Hypothalamus (tissue), 51 donors: ENCODE measurements around the gene NPSR1.
"Not testable (repeated sequence)": the region's sequence is repeated elsewhere in the genome, so short reads cannot be mapped to it uniquely, and the experiment has no call there.

Source experiments
- DNase-seq, 51 donors: peaks; one replicate each; lab custom pipeline; 2025; lab: John Stamatoyannopoulos, UW

The NPSR1 gene, protein sequence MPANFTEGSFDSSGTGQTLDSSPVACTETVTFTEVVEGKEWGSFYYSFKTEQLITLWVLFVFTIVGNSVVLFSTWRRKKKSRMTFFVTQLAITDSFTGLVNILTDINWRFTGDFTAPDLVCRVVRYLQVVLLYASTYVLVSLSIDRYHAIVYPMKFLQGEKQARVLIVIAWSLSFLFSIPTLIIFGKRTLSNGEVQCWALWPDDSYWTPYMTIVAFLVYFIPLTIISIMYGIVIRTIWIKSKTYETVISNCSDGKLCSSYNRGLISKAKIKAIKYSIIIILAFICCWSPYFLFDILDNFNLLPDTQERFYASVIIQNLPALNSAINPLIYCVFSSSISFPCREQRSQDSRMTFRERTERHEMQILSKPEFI

DNA sequence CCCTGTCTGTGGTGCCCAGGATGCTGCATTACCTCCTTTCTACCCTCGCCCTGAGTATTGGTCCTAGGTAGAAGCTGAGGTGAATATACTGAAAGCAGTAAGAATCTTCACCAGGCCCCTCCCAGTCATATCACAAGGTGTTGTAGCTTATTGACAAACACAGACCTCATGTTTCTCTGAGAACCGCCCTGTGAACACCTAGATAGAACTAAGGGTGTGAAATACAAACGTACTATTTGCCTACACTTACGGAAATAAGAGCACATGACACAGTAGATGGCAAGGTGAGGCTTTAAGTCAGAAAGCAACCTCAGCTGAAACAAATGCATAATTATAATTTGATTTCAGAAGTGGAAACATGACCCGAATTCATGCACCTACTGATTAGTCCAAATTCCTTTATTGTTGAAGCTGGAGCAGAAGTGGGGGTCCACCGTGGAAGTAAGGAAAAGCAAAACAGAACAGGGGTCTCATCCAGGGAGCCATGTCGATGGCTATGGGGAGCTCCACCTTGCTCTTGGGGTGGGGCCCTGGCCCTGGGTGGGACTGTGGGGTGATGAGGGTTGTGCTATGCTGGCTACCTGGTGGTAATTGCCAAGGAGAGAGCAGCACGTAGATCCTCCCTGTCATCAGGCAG is at the start of gene NPSR1:
Gene NPSR1, plus strand, starts transcription at position 587 of the 637 bp plus-strand sequence. CDS start 195 bp downstream, outside the sequence.
- DNase-seq: no peak

DNA sequence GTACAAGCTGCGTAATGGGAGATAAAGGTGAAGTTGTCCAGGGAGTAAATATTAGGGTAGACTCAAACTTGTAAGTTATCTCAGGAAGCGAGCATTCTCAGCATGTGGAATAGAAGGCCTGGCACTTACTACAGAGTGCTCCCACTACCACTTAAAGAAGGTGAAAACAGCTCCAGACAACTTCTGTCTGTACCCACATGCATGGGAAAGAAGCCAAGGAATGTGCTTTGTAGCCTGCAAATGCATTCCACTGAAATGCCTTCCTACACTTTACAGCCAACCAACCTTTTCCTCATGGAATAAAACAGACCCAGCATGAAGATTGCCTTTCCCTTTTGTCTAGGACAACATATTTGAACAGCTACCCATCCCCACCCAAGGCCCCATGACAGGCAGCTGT is 45.4 kb upstream of the NPSR1 start:
- no peak for DNase-seq

DNA sequence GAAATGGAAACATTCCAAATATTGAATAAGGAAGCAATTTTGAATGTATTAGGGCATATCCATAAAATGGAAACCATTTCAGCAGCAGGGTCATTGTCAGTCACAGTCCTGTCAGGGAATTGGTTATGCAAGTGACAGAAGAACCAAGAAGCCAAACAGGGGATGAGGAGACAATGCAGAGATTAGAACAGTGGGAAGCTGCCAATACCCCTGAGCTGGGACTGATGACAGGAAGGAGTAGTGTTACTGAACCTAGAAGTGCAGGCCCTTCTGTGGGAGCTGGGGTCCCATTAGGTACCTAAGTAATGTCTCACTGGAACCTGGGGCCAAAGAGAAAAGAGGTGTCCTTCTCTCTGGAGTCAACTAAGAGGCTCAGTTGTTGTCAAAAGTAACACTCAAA is 37.6 kb upstream of the NPSR1 start:
- no peak for DNase-seq

DNA sequence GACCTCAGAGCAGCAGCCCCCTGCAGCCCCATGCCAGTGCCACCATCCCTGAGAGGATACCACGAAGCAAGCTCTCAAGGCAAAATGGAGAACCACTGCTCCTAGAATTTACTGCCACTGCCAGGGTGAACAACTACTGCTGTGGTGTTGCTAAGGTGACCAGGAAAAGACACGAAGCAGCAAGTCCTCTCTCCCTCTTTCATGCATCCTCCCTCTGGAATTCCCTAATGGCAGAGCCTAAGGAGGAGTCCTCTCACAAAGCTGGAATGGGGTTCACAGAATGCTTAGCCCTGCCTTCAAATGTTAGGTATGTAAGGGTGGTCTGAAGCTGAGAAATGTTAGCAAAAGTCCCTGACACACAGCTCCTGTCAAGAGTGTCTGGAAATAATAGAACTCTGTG is 35.8 kb upstream of the NPSR1 start:
- DNase-seq: no peak

DNA sequence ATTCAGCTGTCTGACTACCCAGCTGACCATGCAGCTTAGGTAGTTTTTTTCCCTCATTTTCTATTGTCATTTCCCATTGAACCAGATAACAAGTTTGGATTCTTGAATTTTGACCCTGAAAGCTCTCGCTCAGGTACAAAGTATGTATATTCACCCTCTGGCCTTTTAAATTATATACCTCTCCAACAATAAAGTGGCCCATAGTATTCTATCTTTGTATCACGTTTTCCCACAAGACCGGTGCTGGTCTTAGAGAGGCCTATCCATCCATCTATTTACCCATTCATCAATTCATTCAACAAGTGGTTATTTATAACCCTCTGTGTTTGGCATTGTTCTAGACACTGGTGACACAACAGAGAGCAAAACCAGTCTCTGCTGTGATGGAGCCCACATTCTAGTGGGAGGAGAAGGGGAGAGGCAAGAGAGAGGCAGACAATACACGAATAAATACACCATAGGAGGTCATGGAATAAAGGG is 35.2 kb upstream of the NPSR1 start:
- DNase-seq: no peak

DNA sequence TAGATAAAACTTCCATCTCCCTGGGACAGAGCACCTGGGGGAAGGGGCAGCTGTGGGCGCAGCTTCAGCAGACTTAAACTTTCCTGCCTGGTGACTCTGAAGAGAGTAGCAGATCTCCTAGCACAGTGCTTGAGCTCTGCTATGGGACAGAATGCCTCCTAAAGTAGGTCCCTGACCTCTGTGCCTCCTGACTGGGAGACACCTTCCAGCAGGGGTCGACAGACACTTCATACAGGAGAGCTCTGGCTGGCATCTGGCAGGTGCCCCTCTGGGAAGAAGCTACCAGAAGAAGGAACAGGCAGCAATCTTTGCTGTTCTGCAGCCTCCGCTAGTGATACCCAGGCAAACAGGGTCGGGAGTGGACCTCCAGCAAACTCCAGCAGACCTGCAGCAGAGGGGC is 29.4 kb upstream of the NPSR1 start:
- not testable (repeated sequence) for DNase-seq

DNA sequence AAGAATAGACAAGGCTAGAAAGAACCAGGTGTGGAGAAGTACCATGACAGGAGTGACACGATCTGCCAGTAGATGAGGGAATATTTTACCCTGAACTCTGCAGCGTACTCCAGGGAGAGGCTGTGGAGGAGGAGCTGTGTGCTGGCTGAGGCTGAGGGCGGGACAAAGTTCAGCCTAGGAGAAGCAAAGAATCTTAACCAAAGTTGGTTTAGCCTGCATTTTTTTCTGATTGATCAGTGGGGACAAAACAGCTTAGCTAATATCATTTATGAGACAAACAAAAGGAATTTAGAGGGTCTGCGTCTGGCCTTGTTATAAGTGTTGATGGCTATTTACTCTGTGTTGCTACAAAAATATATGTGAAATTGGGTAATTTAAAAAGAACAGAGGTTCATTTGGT is 5.2 kb upstream of the NPSR1 start:
- DNase-seq: no peak

DNA sequence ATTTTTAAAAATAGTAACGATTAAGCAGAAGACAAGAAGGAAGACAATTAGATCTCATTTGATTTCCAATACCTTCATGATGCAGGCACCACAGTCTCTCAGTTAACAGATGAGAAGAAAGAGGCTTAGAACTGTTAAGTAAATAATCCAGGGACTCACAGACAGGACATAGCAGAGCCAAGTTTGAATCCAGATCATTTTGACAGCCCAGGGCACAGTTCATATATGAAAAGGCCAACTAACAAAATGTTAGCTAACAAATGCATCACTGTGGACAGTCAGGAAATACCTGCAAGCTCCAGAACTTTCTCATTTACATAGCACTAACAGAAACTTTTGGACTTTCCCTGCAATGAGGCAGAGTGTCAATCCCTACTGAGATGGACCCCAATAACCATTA is 4.2 kb upstream of the NPSR1 start:
- no peak for DNase-seq

DNA sequence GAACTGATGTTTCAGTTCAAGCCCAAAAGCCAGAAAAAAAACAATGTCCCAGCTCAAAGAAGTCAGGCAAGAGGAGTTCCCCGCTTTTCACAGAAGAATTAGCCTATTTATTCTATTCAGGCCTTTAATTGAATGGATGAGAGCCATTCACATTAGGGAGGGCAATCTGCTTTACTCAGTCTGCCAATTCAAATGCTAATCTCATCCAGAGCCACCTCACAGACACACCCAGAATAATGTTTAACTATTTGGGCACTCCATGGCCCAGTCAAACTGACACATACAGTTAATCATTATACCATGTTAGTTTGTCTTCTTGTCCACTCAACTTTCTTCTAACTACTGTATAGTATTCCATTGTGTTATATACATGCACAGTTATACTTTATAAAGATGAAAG is 2.6 kb upstream of the NPSR1 start:
- DNase-seq: no peak

DNA sequence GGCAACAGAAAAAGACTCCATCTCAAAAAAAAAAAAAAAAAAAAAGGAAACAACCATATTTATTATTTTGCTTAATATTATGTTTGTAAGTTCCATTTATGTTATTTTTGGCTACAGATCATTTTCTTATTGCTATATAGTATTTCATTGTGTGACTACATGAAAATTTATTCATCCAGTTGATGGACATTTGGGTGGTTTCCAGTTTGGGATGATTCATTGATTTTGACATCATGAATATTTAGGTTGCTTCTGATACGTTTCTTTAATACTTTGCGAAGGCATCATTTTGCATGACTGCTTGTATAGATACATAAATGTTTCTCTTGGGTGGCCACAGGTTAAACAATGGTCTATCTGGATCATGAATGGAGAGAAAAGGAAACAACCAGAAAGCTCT is 2.0 kb upstream of the NPSR1 start:
- no peak for DNase-seq

DNA sequence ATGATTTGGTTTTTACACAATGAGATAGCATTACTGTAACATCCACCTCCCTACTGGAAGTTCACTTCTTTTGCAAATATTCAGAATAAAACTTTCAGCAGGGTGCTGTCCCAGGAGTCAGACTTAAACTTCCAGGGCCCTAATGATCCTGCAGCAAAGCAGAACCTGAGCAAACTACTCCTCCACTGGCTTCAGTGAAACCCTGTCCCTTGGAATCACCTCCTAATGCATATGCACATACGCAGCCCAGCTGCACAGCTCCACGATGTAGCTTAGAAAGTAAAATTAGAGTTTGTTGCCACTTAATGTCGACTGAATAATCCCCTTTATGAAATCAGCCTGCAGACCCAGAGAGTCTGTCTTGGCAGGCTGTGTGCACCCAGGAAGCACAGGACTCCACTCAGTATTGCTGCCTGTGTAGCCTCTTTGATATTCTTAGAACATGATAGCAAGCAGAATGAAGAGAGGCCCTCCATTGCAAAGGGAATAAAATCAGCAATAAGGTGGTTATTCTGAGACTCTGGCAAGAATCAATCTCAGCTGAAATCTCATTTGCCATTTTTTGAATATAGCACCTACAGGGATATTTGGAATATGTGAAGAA is 1.6 kb downstream of the NPSR1 start:
- peak in 1 of 51 donors; percentile 0 for DNase-seq

DNA sequence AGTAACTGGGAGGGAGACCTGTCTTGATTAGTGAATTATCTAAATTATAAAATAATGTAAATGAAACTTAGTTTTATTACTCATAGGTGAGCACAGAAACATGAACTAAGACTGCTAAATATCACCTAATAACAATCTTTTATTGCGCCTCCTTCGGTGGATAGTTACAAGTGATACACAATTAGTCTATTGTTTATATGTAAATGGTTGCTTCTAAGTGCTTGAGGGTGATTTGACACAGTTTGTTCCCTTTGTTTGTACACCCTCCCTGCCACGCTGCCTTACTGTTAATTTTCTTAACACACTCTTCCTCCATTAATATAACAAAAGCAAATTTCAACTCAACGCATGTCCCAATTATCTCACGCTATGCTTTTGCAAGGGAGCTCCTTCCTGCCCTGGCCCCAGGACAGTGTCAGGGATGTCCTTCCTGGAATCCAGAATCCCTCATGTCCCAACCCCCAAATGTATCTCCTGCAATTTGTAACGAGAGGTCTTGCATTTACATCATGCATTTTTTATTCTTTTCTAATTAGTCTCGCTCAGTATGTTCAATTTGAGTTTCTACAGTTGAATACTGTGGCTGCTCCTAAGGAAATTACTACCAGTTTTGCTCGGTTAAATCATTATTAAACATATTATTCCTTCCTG is 4.2 kb downstream of the NPSR1 start:
- no peak for DNase-seq

DNA sequence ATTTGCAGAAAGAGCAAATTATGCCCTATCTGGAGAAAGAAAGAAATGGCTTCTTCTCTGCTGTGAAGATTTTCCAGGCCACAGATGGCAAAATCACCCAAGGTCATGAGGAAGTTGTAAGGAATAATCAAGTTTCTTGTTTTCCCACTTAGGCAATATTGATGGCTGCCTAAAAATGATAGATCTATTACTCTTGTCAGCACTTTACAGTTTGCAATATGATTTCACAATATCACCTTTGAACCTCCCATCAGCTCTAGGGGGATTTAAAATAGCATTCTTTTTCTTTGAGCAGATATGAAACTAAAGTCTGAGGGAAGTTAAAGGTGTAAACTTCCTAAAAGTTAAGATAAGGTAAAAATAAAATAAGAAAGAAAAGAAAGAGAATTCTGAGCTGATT is 6.7 kb downstream of the NPSR1 start:
- no peak for DNase-seq

DNA sequence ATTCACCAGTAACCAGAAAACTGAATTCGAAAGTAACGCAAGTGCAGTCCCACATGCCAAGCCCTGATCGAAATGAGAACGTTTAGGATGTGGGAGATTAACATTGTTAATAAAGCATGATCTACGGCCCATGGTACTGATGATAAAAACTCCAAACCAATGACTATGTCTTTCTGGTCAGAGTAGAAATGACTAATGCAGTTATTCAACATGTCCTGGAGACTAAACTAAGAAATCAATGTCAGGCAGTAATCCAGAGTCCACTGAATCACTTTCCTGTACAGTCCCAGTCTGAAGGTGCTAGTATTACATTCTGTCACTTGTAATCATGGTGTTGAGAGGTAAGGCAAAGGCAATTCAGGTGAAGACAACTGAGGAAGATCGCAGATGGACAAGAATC is 14.4 kb downstream of the NPSR1 start:
- DNase-seq: no peak

DNA sequence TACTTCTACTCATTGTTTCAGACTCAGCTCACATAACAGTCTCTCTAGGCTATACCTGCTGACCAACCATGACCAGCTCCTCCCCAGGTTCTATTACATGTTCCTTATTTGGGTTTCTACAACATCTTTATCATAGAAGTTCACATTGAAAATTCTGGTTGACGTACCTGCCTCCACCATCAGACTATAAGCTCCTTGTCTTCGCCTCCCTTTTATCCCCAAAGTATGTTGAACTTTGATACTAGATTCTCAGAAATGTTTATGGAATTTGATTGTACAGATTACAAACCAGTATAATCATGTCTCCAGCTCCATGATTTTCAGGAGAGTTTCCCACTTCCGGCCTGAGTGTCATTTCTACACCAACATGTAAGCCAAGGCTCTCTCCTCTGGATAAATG is 15.0 kb downstream of the NPSR1 start:
- DNase-seq: no peak

DNA sequence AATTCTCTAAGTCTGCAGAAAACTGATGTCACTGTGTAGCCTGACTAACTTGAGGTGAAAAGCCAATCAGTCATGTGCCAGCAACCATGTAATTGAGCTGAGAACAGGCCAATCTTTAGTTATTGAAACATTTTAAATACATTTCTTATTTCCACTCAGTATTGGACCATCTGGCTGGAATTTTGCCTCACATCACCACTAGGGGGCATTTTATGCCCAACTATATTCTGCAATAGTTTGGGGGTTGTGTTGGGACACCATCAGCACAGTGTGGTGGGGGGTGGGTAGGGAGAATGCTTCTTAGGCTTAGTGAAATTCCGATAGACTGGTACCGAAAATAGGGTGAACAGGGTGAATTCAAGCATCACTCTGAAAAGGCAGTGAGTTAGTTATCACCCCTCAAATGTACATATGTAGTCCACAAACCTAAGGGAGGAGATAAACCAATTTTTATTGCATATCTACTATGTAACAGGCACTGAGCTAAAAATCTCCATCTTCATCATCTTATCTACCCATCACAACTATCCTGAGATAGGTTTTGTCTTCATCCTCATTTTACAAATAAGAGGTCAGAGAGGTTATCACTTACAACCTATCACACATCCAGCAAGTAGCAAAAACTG is 17.8 kb downstream of the NPSR1 start:
- peak in 16 of 51 donors; percentile 0 to 17 (median 4) for DNase-seq

DNA sequence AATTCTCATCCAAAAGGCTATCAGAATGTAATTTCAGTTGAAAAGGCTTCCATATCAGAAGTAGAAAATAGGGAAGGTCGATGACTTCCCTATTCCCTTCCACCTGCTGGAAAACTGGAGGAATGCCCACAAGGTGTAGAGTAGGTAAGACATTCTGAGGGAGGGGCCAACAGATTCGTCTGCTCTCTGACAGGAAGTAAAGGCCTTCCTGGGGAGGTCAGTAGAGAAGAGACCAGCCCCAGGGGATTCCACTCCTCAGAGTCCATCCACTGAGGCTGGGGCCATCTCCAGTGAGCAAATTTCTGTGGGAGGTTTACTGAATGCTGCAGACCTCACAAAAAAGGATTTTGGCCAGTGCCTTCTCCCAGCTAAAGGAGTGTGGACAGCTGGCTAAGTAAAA is 19.5 kb downstream of the NPSR1 start:
- no peak for DNase-seq

DNA sequence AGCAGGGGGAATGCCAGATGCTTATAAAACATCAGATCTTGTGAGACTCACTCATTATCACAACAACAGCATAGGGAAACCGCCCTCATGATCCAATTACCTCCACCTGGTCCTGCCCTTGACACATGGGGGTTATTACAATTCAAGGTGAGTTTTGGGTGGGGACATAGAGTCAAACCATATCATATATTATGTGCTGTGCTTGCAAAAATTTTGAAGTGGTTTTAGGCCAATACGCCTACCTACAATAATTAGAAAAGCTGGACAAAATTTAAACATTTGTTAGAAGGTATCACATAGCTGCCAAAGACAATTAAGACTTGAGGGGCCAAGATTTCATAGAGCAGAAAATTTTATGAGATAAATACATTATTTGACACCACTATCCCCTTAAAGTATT is 29.5 kb downstream of the NPSR1 start:
- DNase-seq: no peak

DNA sequence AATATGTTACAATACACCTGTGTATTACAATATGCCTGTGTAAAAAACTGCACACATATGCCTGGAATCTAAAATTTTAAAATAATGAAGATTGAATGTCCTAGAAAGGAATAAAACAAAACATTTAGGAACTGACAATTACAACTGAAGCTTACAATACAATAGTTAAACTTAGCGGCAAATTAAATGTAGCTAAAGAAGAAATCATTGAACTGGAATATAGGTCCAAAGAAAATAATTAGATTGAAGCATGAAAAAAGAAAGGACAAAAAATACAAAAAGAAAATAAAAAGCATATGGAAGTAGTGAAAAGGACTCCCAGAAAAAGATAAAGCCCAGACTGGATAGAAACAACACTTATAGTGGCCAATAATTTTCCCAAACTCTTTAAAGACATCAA is 38.4 kb downstream of the NPSR1 start:
- no peak for DNase-seq

DNA sequence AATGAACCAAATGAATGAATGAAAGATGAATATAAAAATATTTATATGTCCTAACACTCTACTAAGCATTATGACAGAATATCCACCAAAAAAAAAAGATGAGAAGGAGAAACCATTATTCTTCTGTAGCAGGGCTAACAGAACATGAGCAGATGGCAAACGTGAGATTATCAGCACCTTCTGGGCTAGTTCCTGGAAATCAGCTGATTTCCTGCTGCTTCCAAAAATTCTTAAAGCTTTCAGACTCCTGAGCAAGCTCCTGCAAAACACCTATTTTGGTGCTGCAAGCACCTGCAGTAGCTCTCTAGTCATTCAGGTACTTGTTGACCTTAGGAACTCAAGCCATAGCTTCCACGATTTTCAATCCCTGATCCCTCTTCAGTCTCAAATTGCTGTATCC is 51.8 kb downstream of the NPSR1 start:
- no peak for DNase-seq

DNA sequence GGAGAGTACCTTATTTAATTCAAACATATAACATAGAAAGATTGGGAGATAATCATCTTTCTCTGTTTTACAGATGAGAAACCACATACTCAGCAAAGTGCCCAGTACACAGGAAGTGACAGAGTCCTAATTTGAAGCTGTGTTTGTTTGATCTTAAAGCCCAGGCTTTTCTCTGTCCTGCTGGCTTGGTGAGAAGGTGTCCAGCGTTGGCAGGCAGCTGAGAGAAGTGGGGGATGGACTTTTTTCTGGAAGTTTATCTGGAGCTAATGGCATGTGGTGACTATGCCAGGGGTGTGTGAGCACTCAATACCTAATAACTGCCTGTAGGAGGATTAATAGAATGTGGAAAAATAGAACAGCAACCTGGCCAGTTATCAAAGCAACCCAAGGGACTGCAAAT is 60.8 kb downstream of the NPSR1 start:
- DNase-seq: no peak
